ENCODE results near the gene PDZD2. TPM values are rescaled to one million over a fixed set of nuclear protein-coding genes. Genes with fewer than 3 reads are reported as not detected.

The PDZD2 gene
- total RNA-seq, 2 donors from 2014 or later: 10.3 to 59.5 TPM

GRCh38 chr5:31846934-31847333 is 208.0 kb downstream of the PDZD2 start:
- Histone ChIP-seq H3K36me3 (no peaks in the 10 kb centered on the region), H3K27me3 (replicated peaks; ENCODE audit: insufficient read depth) (no peaks in the 10 kb centered on the region), H3K4me1 (replicated peaks) (no peaks in the 10 kb centered on the region), H3K9me3 (no peaks in the 10 kb centered on the region), H3K4me3 (no peak overlapping the region), H3K27ac (no peak overlapping the region)
- intact Hi-C loops (cut with DNase I): no loop called here
- TF ChIP-seq CTCF (IDR thresholded peaks at IDR 0.05): no peak
- no peak for TF ChIP-seq POLR2A (IDR thresholded peaks at IDR 0.05)
- no peak for TF ChIP-seq POLR2AphosphoS5 (IDR thresholded peaks at IDR 0.05)
- WGBS: 43% methylated on average over 1 of the region's 1 CpG
- no peak for DNase-seq (ENCODE audit: low spot score)

- no peak for DNase-seq (ENCODE audit: low spot score)
- H3K36me3 ChIP-seq: no peaks in the 10 kb centered on the region
- intact Hi-C loops (cut with DNase I): no loop called here
- no peaks in the 10 kb centered on the region for H3K9me3 ChIP-seq
- H3K4me1 ChIP-seq (replicated peaks): no peaks in the 10 kb centered on the region
- H3K27ac ChIP-seq: no peak overlapping the region
- TF ChIP-seq POLR2AphosphoS5 (IDR thresholded peaks at IDR 0.05) (no peak), POLR2A (IDR thresholded peaks at IDR 0.05) (no peak), CTCF (IDR thresholded peaks at IDR 0.05) (no peak)
- H3K4me3 ChIP-seq: no peak overlapping the region
- no peaks in the 10 kb centered on the region for H3K27me3 ChIP-seq (replicated peaks; ENCODE audit: insufficient read depth)
- 80% methylated on average over 7 of the region's 7 CpGs for WGBS
Observed at GRCh38 chr5:31847354-31847753, 208.4 kb downstream of the PDZD2 start.

GRCh38 chr5:31850981-31851689 is 212.2 kb downstream of the PDZD2 start:
- intact Hi-C loops (cut with DNase I): no loop called here
- TF ChIP-seq POLR2AphosphoS5 (IDR thresholded peaks at IDR 0.05) (no peak), CTCF (IDR thresholded peaks at IDR 0.05) (no peak), POLR2A (IDR thresholded peaks at IDR 0.05) (no peak)
- H3K4me3 ChIP-seq: no peak overlapping the region
- no peak overlapping the region for H3K27ac ChIP-seq
- H3K4me1 ChIP-seq (replicated peaks): no peaks in the 10 kb centered on the region
- H3K9me3 ChIP-seq: no peaks in the 10 kb centered on the region
- 72% methylated on average over 4 of the region's 4 CpGs for WGBS
- no peak for DNase-seq (ENCODE audit: low spot score)
- no peaks in the 10 kb centered on the region for H3K36me3 ChIP-seq
- no peaks in the 10 kb centered on the region for H3K27me3 ChIP-seq (replicated peaks; ENCODE audit: insufficient read depth)

- Histone ChIP-seq H3K9me3 (no peaks in the 10 kb centered on the region), H3K4me3 (no peak overlapping the region), H3K36me3 (no peaks in the 10 kb centered on the region), H3K4me1 (replicated peaks) (no peaks in the 10 kb centered on the region), H3K27ac (peak overlapping the region; percentile 56 to 74), H3K27me3 (replicated peaks; ENCODE audit: insufficient read depth) (no peaks in the 10 kb centered on the region)
- no peak for TF ChIP-seq POLR2AphosphoS5 (IDR thresholded peaks at IDR 0.05)
- TF ChIP-seq POLR2A (IDR thresholded peaks at IDR 0.05): no peak
- no peak for TF ChIP-seq CTCF (IDR thresholded peaks at IDR 0.05)
- intact Hi-C loops (cut with DNase I): no loop called here
- peak; percentile 70 for DNase-seq (ENCODE audit: low spot score)
- WGBS: 42% methylated on average over 8 of the region's 8 CpGs
Observed at GRCh38 chr5:31853398-31854135, 214.6 kb downstream of the PDZD2 start.

Measured in prostate gland (tissue), 2 donors.